ENCODE data around the gene TMEM131.

TMEM131 gene

GRCh38 chr2:97935719-97936161, 60.0 kb downstream of the TMEM131 start:
- peaks cover 23% of the 10 kb centered on the region for H3K36me3 Mint-ChIP-seq (ENCODE audit: low read depth)
- H3K9me3 Mint-ChIP-seq, result peaks cover 38% of the 10 kb centered on the region
- TF ChIP-seq, protein P1, sequence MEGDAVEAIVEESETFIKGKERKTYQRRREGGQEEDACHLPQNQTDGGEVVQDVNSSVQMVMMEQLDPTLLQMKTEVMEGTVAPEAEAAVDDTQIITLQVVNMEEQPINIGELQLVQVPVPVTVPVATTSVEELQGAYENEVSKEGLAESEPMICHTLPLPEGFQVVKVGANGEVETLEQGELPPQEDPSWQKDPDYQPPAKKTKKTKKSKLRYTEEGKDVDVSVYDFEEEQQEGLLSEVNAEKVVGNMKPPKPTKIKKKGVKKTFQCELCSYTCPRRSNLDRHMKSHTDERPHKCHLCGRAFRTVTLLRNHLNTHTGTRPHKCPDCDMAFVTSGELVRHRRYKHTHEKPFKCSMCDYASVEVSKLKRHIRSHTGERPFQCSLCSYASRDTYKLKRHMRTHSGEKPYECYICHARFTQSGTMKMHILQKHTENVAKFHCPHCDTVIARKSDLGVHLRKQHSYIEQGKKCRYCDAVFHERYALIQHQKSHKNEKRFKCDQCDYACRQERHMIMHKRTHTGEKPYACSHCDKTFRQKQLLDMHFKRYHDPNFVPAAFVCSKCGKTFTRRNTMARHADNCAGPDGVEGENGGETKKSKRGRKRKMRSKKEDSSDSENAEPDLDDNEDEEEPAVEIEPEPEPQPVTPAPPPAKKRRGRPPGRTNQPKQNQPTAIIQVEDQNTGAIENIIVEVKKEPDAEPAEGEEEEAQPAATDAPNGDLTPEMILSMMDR (IDR thresholded peaks at IDR 0.05), result no peak
- peak overlapping the region; percentile 97 for H3K27ac Mint-ChIP-seq
- DNase-seq, result peak; percentile 9
- no peaks in the 10 kb centered on the region for H3K27me3 Mint-ChIP-seq (ENCODE audit: low read depth, poor library complexity)
- H3K4me3 Mint-ChIP-seq, result peak overlapping the region; percentile 65
- H3K4me1 Mint-ChIP-seq, result peaks cover 52% of the 10 kb centered on the region

DNA sequence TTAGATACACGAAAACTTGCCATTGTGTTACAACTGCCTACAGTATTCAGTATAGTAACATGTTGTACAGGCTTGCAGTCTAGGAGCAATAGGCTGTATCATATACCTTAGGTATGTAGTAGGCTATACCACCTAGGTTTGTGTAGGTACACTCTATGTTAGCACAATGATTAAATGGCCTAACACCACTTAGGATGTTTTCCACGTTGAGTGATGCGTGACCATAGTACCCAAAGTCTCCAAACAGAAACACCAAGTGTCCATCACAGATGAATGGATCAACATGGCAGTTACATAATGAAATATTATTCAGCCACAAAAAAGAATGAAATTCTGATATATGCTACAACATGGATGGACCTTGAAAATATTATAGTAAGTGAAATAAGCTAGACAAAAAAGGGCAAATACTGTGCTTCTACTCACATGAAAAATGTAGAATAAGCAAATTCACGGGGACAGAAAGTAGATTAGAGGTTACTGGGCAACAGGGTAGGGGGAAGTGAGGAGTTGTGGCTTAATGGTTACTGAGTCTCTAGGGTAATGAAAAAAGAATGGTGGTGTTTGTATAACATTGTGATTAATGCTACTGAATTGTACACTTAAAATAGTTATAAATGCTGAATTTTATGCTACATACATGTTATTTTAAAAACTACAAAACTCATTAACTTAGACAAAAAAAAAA, 62.6 kb downstream of the TMEM131 start:
- no peak overlapping the region for H3K27ac Mint-ChIP-seq

DNA sequence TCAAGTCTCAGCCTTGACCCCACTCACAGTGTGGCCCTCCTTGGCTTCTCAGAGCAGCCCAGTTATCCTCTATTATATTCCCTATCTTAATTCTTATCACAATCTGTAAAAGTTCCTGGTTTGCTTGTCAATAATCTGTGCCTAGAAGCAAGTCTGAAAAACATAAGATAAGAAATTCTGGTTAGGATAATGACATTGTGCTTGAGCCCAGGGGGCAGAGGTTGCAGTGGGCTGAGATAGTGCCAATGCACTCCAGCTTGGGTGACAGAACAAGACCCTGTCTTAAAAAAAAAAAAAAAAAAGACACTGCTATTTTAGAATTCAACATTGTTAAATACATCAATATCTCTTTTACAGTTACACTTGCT, 63.9 kb downstream of the TMEM131 start:
- H3K27me3 Mint-ChIP-seq (ENCODE audit: low read depth, poor library complexity), result no peaks in the 10 kb centered on the region
- H3K27ac Mint-ChIP-seq, result no peak overlapping the region
- H3K4me3 Mint-ChIP-seq, result no peak overlapping the region
- peaks cover 62% of the 10 kb centered on the region for H3K4me1 Mint-ChIP-seq
- peaks cover 4% of the 10 kb centered on the region for H3K9me3 Mint-ChIP-seq
- TF ChIP-seq, protein P1 (IDR thresholded peaks at IDR 0.05), result no peak
- peaks cover 9% of the 10 kb centered on the region for H3K36me3 Mint-ChIP-seq (ENCODE audit: low read depth)
- DNase-seq, result no peak

More for the DNA sequence above, 62.6 kb downstream of the TMEM131 start:
- TF ChIP-seq, protein P1 (IDR thresholded peaks at IDR 0.05), result no peak
- peaks cover 64% of the 10 kb centered on the region for H3K4me1 Mint-ChIP-seq
- no peak overlapping the region for H3K4me3 Mint-ChIP-seq
- peaks cover 13% of the 10 kb centered on the region for H3K9me3 Mint-ChIP-seq
- no peak for DNase-seq
- no peaks in the 10 kb centered on the region for H3K27me3 Mint-ChIP-seq (ENCODE audit: low read depth, poor library complexity)
- H3K36me3 Mint-ChIP-seq (ENCODE audit: low read depth), result peaks cover 8% of the 10 kb centered on the region

DNA sequence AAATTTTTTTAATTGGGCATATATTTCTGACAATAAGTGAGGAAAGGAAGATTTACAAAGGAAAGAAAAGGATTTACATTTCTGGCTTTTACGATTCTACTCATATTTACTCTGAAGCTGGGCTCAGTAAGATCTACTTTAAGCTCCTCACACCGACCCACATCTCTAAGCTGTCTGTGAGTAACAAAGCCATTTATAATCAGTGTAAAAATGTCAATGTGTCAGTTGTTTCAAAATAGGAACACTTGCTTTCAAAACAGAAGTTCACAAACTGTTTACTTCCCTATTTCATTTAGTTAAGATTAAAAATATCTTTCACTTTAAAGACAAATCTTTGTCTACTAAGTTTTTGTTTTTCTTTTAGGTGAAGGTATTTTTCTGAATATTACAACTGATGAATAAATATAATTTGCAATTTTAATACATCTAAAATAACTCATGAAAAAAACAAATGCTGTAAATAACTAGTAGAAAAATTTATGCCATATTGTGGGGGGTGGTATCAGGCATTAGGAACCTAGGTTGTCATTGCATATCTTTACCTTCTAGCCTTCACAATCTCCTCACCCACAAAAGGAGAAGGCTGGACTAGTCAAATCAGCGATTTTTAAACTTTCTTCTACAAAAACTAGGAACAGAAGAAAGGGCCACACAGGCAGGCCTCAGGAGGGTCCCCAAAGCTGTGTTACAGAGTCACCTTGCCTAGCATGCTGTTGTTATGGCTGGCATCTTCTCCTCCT, 64.5 kb downstream of the TMEM131 start:
- no peak for DNase-seq
- no peaks in the 10 kb centered on the region for H3K27me3 Mint-ChIP-seq (ENCODE audit: low read depth, poor library complexity)
- no peak overlapping the region for H3K4me3 Mint-ChIP-seq
- H3K27ac Mint-ChIP-seq, result no peak overlapping the region
- peaks cover 4% of the 10 kb centered on the region for H3K9me3 Mint-ChIP-seq
- H3K4me1 Mint-ChIP-seq, result peaks cover 56% of the 10 kb centered on the region
- TF ChIP-seq, protein P1 (IDR thresholded peaks at IDR 0.05), result no peak
- H3K36me3 Mint-ChIP-seq (ENCODE audit: low read depth), result peaks cover 15% of the 10 kb centered on the region

- no peak for DNase-seq
- peaks cover 4% of the 10 kb centered on the region for H3K9me3 Mint-ChIP-seq
- no peaks in the 10 kb centered on the region for H3K27me3 Mint-ChIP-seq (ENCODE audit: low read depth, poor library complexity)
- H3K4me3 Mint-ChIP-seq, result no peak overlapping the region
- no peak overlapping the region for H3K27ac Mint-ChIP-seq
- peaks cover 28% of the 10 kb centered on the region for H3K36me3 Mint-ChIP-seq (ENCODE audit: low read depth)
- TF ChIP-seq, protein P1 (IDR thresholded peaks at IDR 0.05), result no peak
- peaks cover 29% of the 10 kb centered on the region for H3K4me1 Mint-ChIP-seq
Measured at GRCh38 chr2:97928591-97928990, 67.2 kb downstream of the TMEM131 start.

Measured in nephron progenitor cell (in vitro differentiated cells).